Ishikawa (cell line): Measurements from ENCODE around the gene DOCK8.

Experiments used
- TCF12 ChIP-seq: IDR thresholded peaks from 2 replicates; pipeline ENCODE4 v1.6.1; 2012; ENCODE audit warnings: low read depth
- TEAD4 ChIP-seq: IDR thresholded peaks from 2 replicates; pipeline ENCODE4 v1.6.1; 2012

DNA sequence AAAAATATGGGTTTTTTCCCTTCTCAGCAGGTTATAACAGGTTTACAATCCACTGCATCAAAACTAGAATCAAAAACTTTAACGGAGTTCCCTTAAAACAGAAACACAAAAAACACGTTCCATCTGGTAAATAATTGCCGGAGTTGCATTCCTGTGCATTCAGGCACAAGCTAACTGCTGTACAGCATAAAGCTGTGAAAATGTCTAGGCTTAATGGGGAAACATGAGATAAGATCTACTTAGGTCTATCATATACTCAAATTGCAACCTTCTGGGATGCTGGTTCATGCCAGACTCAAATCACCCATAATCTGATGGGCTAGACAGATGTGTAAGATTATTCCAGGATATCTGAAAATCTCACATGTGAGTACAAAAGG, 265.3 kb downstream of the DOCK8 start:
- no peak; the same call in 1 of the 2 replicates for TF ChIP-seq TEAD4
- TF ChIP-seq TCF12: no peak
